NCI-H146 treated with DMSO at 0.1 percent for 48 hours (cell line): ENCODE data around the gene SRRD.

Source experiments
- DNase-seq: peaks from one replicate; lab custom pipeline; 2025; ENCODE audit not compliant: unreplicated experiment; lab: John Stamatoyannopoulos, UW

SRRD gene

GRCh38 chr22:26452236-26453016 is 31.3 kb upstream of the SRRD start:
- DNase-seq, result no peak

GRCh38 chr22:26453216-26453615 is 30.5 kb upstream of the SRRD start:
- DNase-seq, result no peak

GRCh38 chr22:26453812-26454500 is 29.7 kb upstream of the SRRD start:
- no peak for DNase-seq

GRCh38 chr22:26457661-26458272 is 25.9 kb upstream of the SRRD start:
- no peak for DNase-seq

GRCh38 chr22:26460202-26460601 is 23.5 kb upstream of the SRRD start:
- no peak for DNase-seq

- peak; percentile 2 for DNase-seq
These were observed 22.4 kb upstream of the SRRD start for GRCh38 chr22:26461188-26461810.

GRCh38 chr22:26462051-26462450 is 21.6 kb upstream of the SRRD start:
- no peak for DNase-seq

GRCh38 chr22:26462641-26463040 is 21.0 kb upstream of the SRRD start:
- no peak for DNase-seq

- DNase-seq, result no peak
These were observed 20.5 kb upstream of the SRRD start for GRCh38 chr22:26463101-26463661.

- no peak for DNase-seq
These were observed 20.0 kb upstream of the SRRD start for GRCh38 chr22:26463688-26464087.

- no peak for DNase-seq
These were observed 19.4 kb upstream of the SRRD start for GRCh38 chr22:26464312-26464711.

GRCh38 chr22:26466196-26466595 is 17.5 kb upstream of the SRRD start:
- DNase-seq, result no peak

- DNase-seq, result no peak
These were observed 12.9 kb upstream of the SRRD start for GRCh38 chr22:26470807-26471206.

- no peak for DNase-seq
These were observed 12.2 kb upstream of the SRRD start for GRCh38 chr22:26471522-26471921.

GRCh38 chr22:26474682-26475081 is 9.0 kb upstream of the SRRD start:
- DNase-seq, result no peak

- no peak for DNase-seq
These were observed 6.9 kb upstream of the SRRD start for GRCh38 chr22:26476705-26477340.

GRCh38 chr22:26477341-26477731 is 6.3 kb upstream of the SRRD start:
- DNase-seq, result no peak

- peak; percentile 65 for DNase-seq
These were observed 4.5 kb upstream of the SRRD start for GRCh38 chr22:26479043-26479791.

- peak; percentile 36 for DNase-seq
These were observed 3.7 kb upstream of the SRRD start for GRCh38 chr22:26479792-26480610.

- DNase-seq, result no peak
These were observed 3.1 kb upstream of the SRRD start for GRCh38 chr22:26480611-26480932.
